ENCODE measurements around the gene BIRC3. TPM values are rescaled to one million over a fixed set of nuclear protein-coding genes. Genes with fewer than 3 reads are reported as not detected.

The BIRC3 gene
- total RNA-seq, 5 donors from 2014 or later (not counting 1 experiment from before 2014, with no cell fraction given) = 82.6 to 114 (median 96.0) TPM

DNA sequence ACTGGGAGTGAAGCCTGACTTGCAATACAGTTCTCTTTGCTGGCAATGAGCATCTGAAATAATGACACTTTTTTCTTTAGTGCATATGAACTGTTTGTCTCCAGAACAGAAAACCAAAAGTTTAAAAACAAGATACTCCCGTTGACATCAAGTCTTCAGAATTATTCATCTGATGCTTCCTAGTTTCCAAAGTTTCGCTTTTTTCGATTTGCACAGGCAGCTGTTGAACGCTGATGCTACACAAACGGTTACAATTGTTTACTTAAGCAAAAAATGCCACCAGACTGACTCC lies 29.1 kb downstream of the BIRC3 start:
- H3K27ac Mint-ChIP-seq = peak overlapping the region; percentile 99
- Histone ChIP-seq H3K9me3 (no peaks in the 10 kb centered on the region), H3K4me1 (ENCODE audit: control insufficient read depth in 1 of 2, extremely low read depth in 1 of 2, insufficient read depth in 2 of 2, low read length in 2 of 2) (peaks cover 6 to 19% of the 10 kb centered on the region in 2 experiments), H3K27ac (ENCODE audit: low read length) (peak overlapping the region; percentile 99), H3K36me3 (ENCODE audit: control insufficient read depth in 2 of 2, extremely low read depth in 1 of 2, insufficient read depth in 1 of 2, low read length in 1 of 2) (peaks cover 0 to 9% of the 10 kb centered on the region in 2 donors), H3K27me3 (replicated peaks in 1 of 2; ENCODE audit: control insufficient read depth in 2 of 2, extremely low read depth in 1 of 2, insufficient read depth in 2 of 2, low read length in 1 of 2) (no peaks in the 10 kb centered on the region), H3K4me3 (ENCODE audit: control insufficient read depth in 1 of 2, extremely low read depth in 1 of 2, low read length in 1 of 2) (peak overlapping the region; percentile 98 to 99)
- ATAC-seq (replicated peaks in 1 of 4) = no peak
- peak overlapping the region; percentile 92 to 98 (median 98) for H3K4me3 Mint-ChIP-seq
- no peaks in the 10 kb centered on the region for H3K9me3 Mint-ChIP-seq
- POLR2A ChIA-PET = no interaction called here
- no peak for DNase-seq
- CTCF ChIA-PET = interaction anchor here in 1 of 2 donors (1.6 to 1.7 kb wide), 2 partner anchors 27 to 149 kb away, joined by 9 read pairs; no protein-coding TSS in a partner anchor
- no peaks in the 10 kb centered on the region for H3K27me3 Mint-ChIP-seq
- H3K36me3 Mint-ChIP-seq = peaks cover 13% of the 10 kb centered on the region
- 0% methylated on average over 5 of the region's 5 CpGs for WGBS (ENCODE audit: insufficient coverage)
- H3K4me1 Mint-ChIP-seq = peaks cover 42 to 50% (median 50%) of the 10 kb centered on the region in 3 donors

DNA sequence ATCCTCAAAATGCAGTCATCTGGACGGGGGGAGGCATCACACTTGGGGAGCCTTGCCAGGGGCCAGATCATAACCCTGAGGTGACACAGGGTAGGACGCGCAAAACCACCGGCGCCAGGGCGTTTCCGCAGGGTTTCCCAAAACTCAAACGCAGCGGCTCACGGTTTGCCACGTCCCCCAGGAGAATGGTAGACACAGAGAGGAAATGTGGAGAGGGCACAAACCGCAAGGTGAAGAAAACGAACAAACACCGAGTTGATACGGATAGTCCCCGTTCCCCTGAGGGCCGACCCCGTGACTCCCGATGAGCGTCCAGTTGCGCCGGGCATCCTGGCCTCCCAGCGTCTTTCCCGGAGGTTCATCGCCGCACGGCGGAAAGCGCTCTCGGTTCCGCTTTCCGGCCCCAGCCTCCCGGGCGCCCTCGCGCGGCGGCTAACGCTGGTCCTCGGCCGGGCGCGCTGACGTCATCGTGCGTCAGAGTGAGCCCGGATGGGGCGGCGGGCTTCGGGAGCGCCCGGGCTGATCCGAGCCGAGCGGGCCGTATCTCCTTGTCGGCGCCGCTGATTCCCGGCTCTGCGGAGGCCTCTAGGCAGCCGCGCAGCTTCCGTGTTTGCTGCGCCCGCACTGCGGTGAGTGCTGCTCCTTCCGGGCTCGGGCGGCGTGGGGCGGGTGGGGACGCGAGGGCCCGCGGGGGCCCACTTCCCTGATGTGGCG lies 29.6 kb downstream of the BIRC3 start, which contains the start of gene BIRC2:
Gene BIRC2 (plus strand): TSS at position 467 of the 714 bp plus-strand sequence. CDS start 2,641 bp downstream, outside the sequence.
- under 1% methylated on average over 77 of the region's 77 CpGs for WGBS (ENCODE audit: insufficient coverage)
- Histone ChIP-seq H3K27ac (ENCODE audit: low read length) (peak within 1 kb of the TSS; percentile 99), H3K36me3 (ENCODE audit: control insufficient read depth in 2 of 2, extremely low read depth in 1 of 2, insufficient read depth in 1 of 2, low read length in 1 of 2) (peaks cover 0 to 12% of the 10 kb centered on the region in 2 donors), H3K9me3 (no peaks in the 10 kb centered on the region), H3K27me3 (replicated peaks in 1 of 2; ENCODE audit: control insufficient read depth in 2 of 2, extremely low read depth in 1 of 2, insufficient read depth in 2 of 2, low read length in 1 of 2) (no peaks in the 10 kb centered on the region), H3K4me3 (ENCODE audit: control insufficient read depth in 1 of 2, extremely low read depth in 1 of 2, low read length in 1 of 2) (peak within 1 kb of the TSS; percentile 98 to 99), H3K4me1 (ENCODE audit: control insufficient read depth in 1 of 2, extremely low read depth in 1 of 2, insufficient read depth in 2 of 2, low read length in 2 of 2) (peaks cover 6 to 17% of the 10 kb centered on the region in 2 experiments)
- H3K4me1 Mint-ChIP-seq = peaks cover 40 to 50% (median 50%) of the 10 kb centered on the region in 3 donors
- ATAC-seq (replicated peaks in 1 of 4) (peak; percentile 85 to 92 (median 90)), DNase-seq (peak; percentile 88 to 98 (median 94))
- peak within 1 kb of the TSS; percentile 99 for H3K27ac Mint-ChIP-seq
- H3K27me3 Mint-ChIP-seq = no peaks in the 10 kb centered on the region
- CTCF ChIA-PET = interaction anchor here (0.6 kb wide), 2 partner anchors 52 to 130 kb away, joined by 3 to 4 read pairs; no protein-coding TSS in a partner anchor
- H3K9me3 Mint-ChIP-seq = no peaks in the 10 kb centered on the region
- peak within 1 kb of the TSS; percentile 92 to 98 (median 98) for H3K4me3 Mint-ChIP-seq
- POLR2A ChIA-PET = interaction anchor here (0.6 to 4.3 kb wide), 3 partner anchors 13 to 718 kb away, joined by 4 to 50 read pairs (median 4); no protein-coding TSS in a partner anchor
- peaks cover 17% of the 10 kb centered on the region for H3K36me3 Mint-ChIP-seq

DNA sequence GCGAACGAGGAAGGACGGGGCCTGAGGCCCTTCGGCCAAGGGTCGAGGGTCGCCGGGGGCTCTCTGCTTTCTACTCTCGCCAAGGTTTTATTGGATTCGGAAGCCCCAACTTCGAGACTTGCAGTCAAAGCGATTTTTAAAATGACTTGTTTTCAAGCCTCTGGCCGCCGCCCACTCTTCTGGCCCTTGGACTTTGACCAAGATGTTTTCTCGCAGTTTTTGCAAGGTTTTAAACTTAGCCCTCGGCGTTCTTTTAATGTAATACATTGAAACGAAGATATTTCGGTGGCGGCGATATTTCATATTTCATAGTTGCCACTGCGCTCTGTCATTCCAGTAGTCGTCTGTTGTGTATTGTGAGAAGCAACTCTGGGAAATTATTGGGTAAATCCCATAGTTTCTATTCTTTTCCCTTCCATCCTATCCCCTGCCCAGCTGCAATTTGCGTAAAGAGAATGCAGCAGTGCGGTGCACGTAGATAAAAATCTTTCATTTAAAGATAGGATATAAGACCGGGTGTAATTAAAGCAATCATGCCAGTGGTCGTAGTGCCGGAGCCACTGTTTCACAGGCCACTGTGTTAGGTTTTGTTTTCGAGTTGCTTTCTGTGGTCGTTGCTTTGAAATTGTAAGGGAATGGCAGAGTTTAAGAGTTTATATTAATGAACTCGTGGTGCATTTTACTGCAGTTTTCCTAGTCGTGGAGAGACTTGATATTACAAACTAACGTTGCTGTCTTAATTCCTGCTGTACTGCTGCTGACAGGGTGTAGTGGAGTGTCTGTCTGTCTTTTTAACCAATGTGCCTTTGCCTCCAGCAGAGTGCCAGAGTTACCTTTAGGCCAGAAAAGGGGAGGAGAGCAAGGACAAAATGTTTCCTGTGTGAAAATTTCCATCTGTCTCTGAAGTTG lies 30.4 kb downstream of the BIRC3 start:
- peaks cover 0 to 12% of the 10 kb centered on the region in 2 donors for H3K36me3 ChIP-seq (ENCODE audit: control insufficient read depth in 2 of 2, extremely low read depth in 1 of 2, insufficient read depth in 1 of 2, low read length in 1 of 2)
- peaks cover 18% of the 10 kb centered on the region for H3K36me3 Mint-ChIP-seq
- WGBS (ENCODE audit: insufficient coverage) = under 1% methylated on average over 23 of the region's 33 CpGs
- peak overlapping the region; percentile 99 for H3K27ac Mint-ChIP-seq
- no peaks in the 10 kb centered on the region for H3K9me3 ChIP-seq
- H3K4me3 Mint-ChIP-seq = peak overlapping the region; percentile 92 to 98 (median 98)
- H3K27ac ChIP-seq (ENCODE audit: low read length) = peak overlapping the region; percentile 99
- no peaks in the 10 kb centered on the region for H3K27me3 ChIP-seq (replicated peaks in 1 of 2; ENCODE audit: control insufficient read depth in 2 of 2, extremely low read depth in 1 of 2, insufficient read depth in 2 of 2, low read length in 1 of 2)
- H3K4me1 ChIP-seq (ENCODE audit: control insufficient read depth in 1 of 2, extremely low read depth in 1 of 2, insufficient read depth in 2 of 2, low read length in 2 of 2) = peaks cover 6 to 17% of the 10 kb centered on the region in 2 experiments
- peak overlapping the region; percentile 91 to 98 for H3K4me3 ChIP-seq (ENCODE audit: control insufficient read depth in 1 of 2, extremely low read depth in 1 of 2, low read length in 1 of 2)
- ATAC-seq (replicated peaks in 1 of 4) (peak in 2 of 4 experiments; percentile 3 to 6), DNase-seq (peak in 9 of 35 experiments; percentile 2 to 52 (median 11))
- peaks cover 39 to 50% (median 48%) of the 10 kb centered on the region in 3 donors for H3K4me1 Mint-ChIP-seq
- H3K9me3 Mint-ChIP-seq = no peaks in the 10 kb centered on the region
- ChIA-PET CTCF (interaction anchor here (0.6 to 1.6 kb wide), 5 partner anchors 29 to 267 kb away, joined by 3 to 4 read pairs (median 3); no protein-coding TSS in a partner anchor), POLR2A (interaction anchor here (1.1 to 4.3 kb wide), 4 partner anchors 10 to 21 kb away, joined by 5 to 50 read pairs (median 6); no protein-coding TSS in a partner anchor)
- H3K27me3 Mint-ChIP-seq = no peaks in the 10 kb centered on the region

DNA sequence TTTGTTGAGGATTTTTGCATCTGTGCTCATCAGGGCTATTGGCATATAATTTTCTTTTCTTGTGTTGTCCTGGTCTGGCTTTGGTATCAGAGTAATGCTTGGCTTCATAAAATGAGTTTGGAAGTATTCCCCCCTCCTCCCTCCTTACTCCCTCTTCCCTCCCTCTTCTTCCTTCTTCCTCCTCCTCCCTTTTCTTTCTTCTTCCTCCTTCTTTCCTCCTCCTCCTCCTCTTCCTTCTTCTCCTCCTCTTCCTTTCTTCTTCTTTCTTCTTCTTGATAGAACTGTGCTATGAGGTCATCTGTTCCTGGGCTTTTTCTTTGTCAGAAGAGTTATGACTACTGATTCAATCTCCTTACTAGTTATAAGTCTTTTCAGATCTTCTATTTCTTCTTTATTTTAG lies 39.8 kb downstream of the BIRC3 start:
- peaks cover 75% of the 10 kb centered on the region for H3K36me3 Mint-ChIP-seq
- ATAC-seq (replicated peaks in 1 of 4) (no peak), DNase-seq (no peak)
- Histone ChIP-seq H3K9me3 (no peaks in the 10 kb centered on the region), H3K36me3 (ENCODE audit: control insufficient read depth in 2 of 2, extremely low read depth in 1 of 2, insufficient read depth in 1 of 2, low read length in 1 of 2) (peaks cover 0 to 14% of the 10 kb centered on the region in 2 donors), H3K4me3 (ENCODE audit: control insufficient read depth in 1 of 2, extremely low read depth in 1 of 2, low read length in 1 of 2) (no peak overlapping the region), H3K27ac (ENCODE audit: low read length) (no peak overlapping the region), H3K4me1 (ENCODE audit: control insufficient read depth in 1 of 2, extremely low read depth in 1 of 2, insufficient read depth in 2 of 2, low read length in 2 of 2) (peaks cover 13 to 19% of the 10 kb centered on the region in 2 experiments), H3K27me3 (replicated peaks in 1 of 2; ENCODE audit: control insufficient read depth in 2 of 2, extremely low read depth in 1 of 2, insufficient read depth in 2 of 2, low read length in 1 of 2) (no peaks in the 10 kb centered on the region)
- peaks cover 61 to 64% (median 63%) of the 10 kb centered on the region in 3 donors for H3K4me1 Mint-ChIP-seq
- no peaks in the 10 kb centered on the region for H3K27me3 Mint-ChIP-seq
- H3K4me3 Mint-ChIP-seq = no peak overlapping the region
- ChIA-PET CTCF (interaction anchor here in 1 of 2 donors (0.8 to 1.2 kb wide), 2 partner anchors 15 to 139 kb away, joined by 4 to 6 read pairs; no protein-coding TSS in a partner anchor), POLR2A (interaction anchor here in 1 of 2 donors (1.2 kb wide), 1 partner anchor 9 kb away, joined by 5 read pairs; no protein-coding TSS in a partner anchor)
- peaks cover 3 to 17% (median 10%) of the 10 kb centered on the region in 3 donors for H3K9me3 Mint-ChIP-seq
- peak overlapping the region; percentile 49 to 74 for H3K27ac Mint-ChIP-seq

DNA sequence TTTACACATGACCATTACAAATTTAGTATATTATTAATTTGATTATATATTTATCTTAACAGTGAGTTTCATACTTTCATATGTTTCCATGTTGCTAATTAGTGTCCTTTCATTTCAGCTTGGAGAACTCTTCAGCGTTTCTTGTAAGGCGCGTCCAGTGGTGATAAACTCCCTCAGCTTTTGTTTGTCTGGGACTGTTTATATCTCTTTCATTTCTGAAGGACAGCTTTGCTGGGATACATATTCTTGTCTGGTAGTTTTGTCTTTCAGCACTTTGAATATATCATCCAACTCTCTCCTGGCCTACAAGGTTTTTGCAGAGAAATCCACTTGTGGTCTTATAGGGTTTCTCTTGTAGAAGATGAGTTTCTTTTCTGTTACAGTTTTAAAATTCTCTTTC lies 42.1 kb downstream of the BIRC3 start:
- H3K9me3 ChIP-seq = no peaks in the 10 kb centered on the region
- peaks cover 0 to 21% of the 10 kb centered on the region in 2 donors for H3K36me3 ChIP-seq (ENCODE audit: control insufficient read depth in 2 of 2, extremely low read depth in 1 of 2, insufficient read depth in 1 of 2, low read length in 1 of 2)
- Mint-ChIP-seq H3K9me3 (peaks cover 3 to 17% (median 10%) of the 10 kb centered on the region in 3 donors), H3K27me3 (no peaks in the 10 kb centered on the region), H3K4me1 (peaks cover 67 to 72% (median 70%) of the 10 kb centered on the region in 3 donors), H3K36me3 (peaks cover 78% of the 10 kb centered on the region), H3K4me3 (peak overlapping the region in 1 of 3 donors; percentile 69), H3K27ac (peak overlapping the region in 1 of 2 donors; percentile 74)
- peaks cover 13 to 21% of the 10 kb centered on the region in 2 experiments for H3K4me1 ChIP-seq (ENCODE audit: control insufficient read depth in 1 of 2, extremely low read depth in 1 of 2, insufficient read depth in 2 of 2, low read length in 2 of 2)
- POLR2A ChIA-PET = interaction anchor here (0.6 to 4.2 kb wide), 4 partner anchors 9 to 54 kb away, joined by 3 to 50 read pairs (median 6); partner anchors contain the start of gene BIRC2 (in 1 of the 2)
- ATAC-seq (replicated peaks in 1 of 4) (no peak), DNase-seq (no peak)
- CTCF ChIA-PET = interaction anchor here (0.6 to 2.8 kb wide), 4 partner anchors 17 to 163 kb away, joined by 3 to 11 read pairs (median 4); no protein-coding TSS in a partner anchor
- H3K27me3 ChIP-seq (replicated peaks in 1 of 2; ENCODE audit: control insufficient read depth in 2 of 2, extremely low read depth in 1 of 2, insufficient read depth in 2 of 2, low read length in 1 of 2) = no peaks in the 10 kb centered on the region
- no peak overlapping the region for H3K27ac ChIP-seq (ENCODE audit: low read length)
- H3K4me3 ChIP-seq (ENCODE audit: control insufficient read depth in 1 of 2, extremely low read depth in 1 of 2, low read length in 1 of 2) = no peak overlapping the region
- WGBS (ENCODE audit: insufficient coverage) = no CpG with 5 or more reads among the region's 3 CpGs
